Pancreas (tissue), 10 donors: ENCODE measurements around the gene IGDCC3. TPM values are rescaled to one million over a fixed set of nuclear protein-coding genes. Genes with fewer than 3 reads are reported as not detected.

Experiments
- ATAC-seq, 4 donors: fragments of 200-7000 bp; cut with Tn5 transposase; one replicate each; pipeline versions ENCODE4 v1.8.0 to v1.9.1; 2020; ENCODE audit warnings: mild to moderate bottlenecking in 4 of 4, moderate library complexity in 4 of 4
- DNase-seq, 6 donors: peaks; one replicate each; pipeline ENCODE4 v3.0.0-alpha.2; 2020
- FAIRE-seq: peaks from 2 replicates; lab custom pipeline; 2012; peaks lifted over from hg19 to GRCh38; lab: Jason Lieb, UNC
- H3K27ac ChIP-seq, 4 donors: fragments of 200-600 bp; sonication (generic); 1 replicate in 3 of 4; 2 replicates in 1 of 4; pipeline versions ENCODE4 v1.5.0 to v1.8.0; 2020
- H3K27me3 ChIP-seq, 4 donors: fragments of 200-600 bp; one replicate each; pipeline ENCODE4 v1.8.0; 2021
- H3K36me3 ChIP-seq, 3 donors: fragments of 200-600 bp; sonication (generic) in 1 of 3; one replicate each; pipeline versions ENCODE4 v1.5.0 to v1.8.0; 2020 to 2021
- H3K4me1 ChIP-seq, 3 donors: fragments of 200-600 bp; one replicate each; pipeline ENCODE4 v1.8.0; 2021
- H3K4me3 ChIP-seq, 4 donors: fragments of 200-600 bp; sonication (generic) in 2 of 4; one replicate each; pipeline versions ENCODE4 v1.5.0 to v1.8.0; 2020 to 2021
- H3K9me3 ChIP-seq, 4 donors: fragments of 200-600 bp; one replicate each; pipeline ENCODE4 v1.8.0; 2021
- CTCF ChIP-seq, 4 donors: fragments of 200-600 bp; sonication (generic) in 3 of 4; IDR thresholded peaks; one replicate each; pipeline versions ENCODE4 v1.5.0 to v1.8.0; 2021; ENCODE audit warnings: antibody characterized with exemption in 4 of 4
- WGBS, 2 donors: extraction: QIAGEN DNeasy Blood & Tissue Kit; methylation state at CpG; one replicate each; pipeline ENCODE4 v1.1.7; 2013; 5-methylcytosine and 5-hydroxymethylcytosine counted together
- intact Hi-C, 3 donors: fragments of 100-400 bp; cut with DNase I; formaldehyde crosslinking; loops; one replicate each; pipeline versions ENCODE4 v1.11.1 to v1.14.2; 2022
- polyA plus RNA-seq, 2 donors: library from polyadenylated mRNA; stranded (reverse); fragments of 200-250 nt; gene quantifications; one replicate each; pipeline ENCODE4 v1.2.3, GENCODE V29; 2013
- total RNA-seq, 6 donors: library from RNA; stranded (reverse); fragmentation: NEBNext Ultra II Directional in 4 of 6; extraction: Animal tissue kit (Norgen Biotek cat#: 25700) in 4 of 6; gene quantifications; one replicate each; pipeline versions ENCODE4 v1.2.1 to v1.2.4, GENCODE V29; 2021 to 2023
- donor health status: healthy with polysubstance abuse.
- donor health status: DM: no; HTN: no; CAD: no; lungs with moderate emphysema.
- donor health status: DM: no; HTN: no; CAD: no.
- donor health status: control.
- donor health status: control.
- donor health status: Bipolar disorder and iron deficiency.
- donor health status: DM: yes; HTN: yes; CAD: no.
- donor health status: DM: no; HTN: no; CAD: no.
- donor health status: DM: no; HTN: no; CAD: no.
- donor health status: DM: yes; HTN: yes; CAD: no.

IGDCC3 gene
- total and polyA plus RNA-seq, 8 donors = 0.32 TPM; not detected in 7

- Histone ChIP-seq H3K9me3 (no peaks in the 10 kb centered on the region), H3K36me3 (no peaks in the 10 kb centered on the region), H3K27me3 (no peaks in the 10 kb centered on the region), H3K4me3 (no peak overlapping the region), H3K4me1 (no peaks in the 10 kb centered on the region), H3K27ac (no peak overlapping the region)
- FAIRE-seq (no peak), DNase-seq (no peak), ATAC-seq (no peak)
- intact Hi-C loops = loop anchor here in 1 of 3 donors (10.0 kb wide), 1 partner anchor 74 kb away; no protein-coding TSS in a partner anchor
- WGBS, 2 donors = 83 to 92% methylated on average over 10 of the region's 10 CpGs
- no peak for TF ChIP-seq CTCF (IDR thresholded peaks at IDR 0.05)
Observed at GRCh38 chr15:65310431-65311137, 67.2 kb downstream of the IGDCC3 start.

GRCh38 chr15:65309882-65310418 lies 67.9 kb downstream of the IGDCC3 start:
- intact Hi-C loops = loop anchor here in 1 of 3 donors (10.0 kb wide), 1 partner anchor 75 kb away; no protein-coding TSS in a partner anchor
- no peak for TF ChIP-seq CTCF (IDR thresholded peaks at IDR 0.05)
- no peak overlapping the region for H3K27ac ChIP-seq
- DNase-seq = no peak
- no peak for FAIRE-seq
- H3K27me3 ChIP-seq = no peaks in the 10 kb centered on the region
- H3K36me3 ChIP-seq = no peaks in the 10 kb centered on the region
- no peak overlapping the region for H3K4me3 ChIP-seq
- 84 to 87% methylated on average over 12 of the region's 12 CpGs for WGBS, 2 donors
- no peaks in the 10 kb centered on the region for H3K4me1 ChIP-seq
- H3K9me3 ChIP-seq = no peaks in the 10 kb centered on the region
- no peak for ATAC-seq

- no peaks in the 10 kb centered on the region for H3K9me3 ChIP-seq
- no peaks in the 10 kb centered on the region for H3K27me3 ChIP-seq
- H3K27ac ChIP-seq = no peak overlapping the region
- intact Hi-C loops = no loop called here
- ATAC-seq (no peak), DNase-seq (no peak), FAIRE-seq (no peak)
- no peaks in the 10 kb centered on the region for H3K36me3 ChIP-seq
- no peak overlapping the region for H3K4me3 ChIP-seq
- peaks cover 4 to 6% (median 5%) of the 10 kb centered on the region in 3 donors for H3K4me1 ChIP-seq
- TF ChIP-seq CTCF (IDR thresholded peaks at IDR 0.05) = no peak
- WGBS, 2 donors = 79 to 84% methylated on average over 6 of the region's 6 CpGs
Observed at GRCh38 chr15:65307978-65308377, 69.8 kb downstream of the IGDCC3 start.

GRCh38 chr15:65306551-65306950 lies 71.3 kb downstream of the IGDCC3 start:
- H3K27ac ChIP-seq = no peak overlapping the region
- DNase-seq (no peak), FAIRE-seq (no peak), ATAC-seq (no peak)
- intact Hi-C loops = no loop called here
- no peak for TF ChIP-seq CTCF (IDR thresholded peaks at IDR 0.05)
- no peaks in the 10 kb centered on the region for H3K27me3 ChIP-seq
- no peaks in the 10 kb centered on the region for H3K36me3 ChIP-seq
- peaks cover 4 to 6% (median 5%) of the 10 kb centered on the region in 3 donors for H3K4me1 ChIP-seq
- H3K9me3 ChIP-seq = no peaks in the 10 kb centered on the region
- H3K4me3 ChIP-seq = no peak overlapping the region

- intact Hi-C loops = no loop called here
- no peak for TF ChIP-seq CTCF (IDR thresholded peaks at IDR 0.05)
- ATAC-seq (no peak), FAIRE-seq (no peak), DNase-seq (no peak)
- Histone ChIP-seq H3K27ac (no peak overlapping the region), H3K27me3 (no peaks in the 10 kb centered on the region), H3K4me3 (no peak overlapping the region), H3K4me1 (peaks cover 4 to 6% (median 5%) of the 10 kb centered on the region in 3 donors), H3K36me3 (no peaks in the 10 kb centered on the region), H3K9me3 (no peaks in the 10 kb centered on the region)
- 86% methylated on average over 3 of the region's 3 CpGs for WGBS, 2 donors
Observed at GRCh38 chr15:65305776-65306175, 72.0 kb downstream of the IGDCC3 start.
